Skeletal muscle cell (primary cell): ENCODE data around the gene BCAR1.
"Not testable (repeated sequence)": the region's sequence is repeated elsewhere in the genome, so short reads cannot be mapped to it uniquely, and the experiment has no call there.

Source experiments
- DNase-seq: peaks from one replicate; pipeline ENCODE4 v3.0.0-alpha.2; 2010; ENCODE audit warnings: low read depth
- H3K4me3 ChIP-seq: 2 replicates; pipeline ENCODE4 v1.5.1; 2011; ENCODE audit warnings: low read depth, mild to moderate bottlenecking, control low read depth, low read length, moderate library complexity

BCAR1 gene

GRCh38 chr16:75216127-75216526 lies 35.3 kb downstream of the BCAR1 start:
- no peak overlapping the region for H3K4me3 ChIP-seq
- DNase-seq = no peak

GRCh38 chr16:75211286-75211685 lies 40.1 kb downstream of the BCAR1 start:
- DNase-seq, H3K4me3 ChIP-seq: not testable (repeated sequence)

- no peak for DNase-seq
- no peak overlapping the region for H3K4me3 ChIP-seq
Observed at GRCh38 chr16:75209944-75210343, 41.5 kb downstream of the BCAR1 start.

- H3K4me3 ChIP-seq, DNase-seq: not testable (repeated sequence)
Observed at GRCh38 chr16:75209514-75209913, 41.9 kb downstream of the BCAR1 start.

DNA sequence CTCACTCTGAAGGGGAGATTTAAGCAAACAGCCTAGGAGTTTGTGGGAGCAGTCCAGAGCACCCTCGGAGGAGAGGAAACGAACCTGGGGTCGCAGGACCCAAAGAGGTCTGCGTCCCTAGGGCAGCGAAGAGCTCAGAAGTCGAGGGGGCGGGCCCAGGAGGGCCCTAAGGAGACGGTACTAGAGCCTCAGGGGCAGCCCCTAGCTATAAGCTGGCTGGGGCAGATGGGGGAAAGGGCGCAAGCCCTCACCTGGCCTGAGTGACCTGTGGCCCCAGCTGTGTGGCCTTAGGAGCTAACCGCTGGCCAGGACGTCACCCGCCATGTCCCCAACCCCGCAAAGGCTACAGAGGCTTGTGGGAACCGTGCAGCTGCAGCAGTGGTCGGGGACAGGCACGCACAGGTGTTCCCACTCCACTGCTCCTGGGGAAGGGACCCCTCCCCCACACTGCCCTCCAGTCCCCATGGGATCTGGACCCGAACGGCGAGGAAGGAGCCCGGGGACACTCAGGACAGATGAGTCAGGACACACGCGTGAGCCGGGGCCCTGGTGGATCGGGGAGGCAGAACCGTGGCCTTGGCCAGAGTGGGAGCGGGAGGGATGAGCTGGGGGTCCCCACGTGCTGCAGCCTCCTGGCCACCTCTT lies 42.4 kb downstream of the BCAR1 start:
- DNase-seq = no peak
- H3K4me3 ChIP-seq = no peak overlapping the region

GRCh38 chr16:75208242-75208825 lies 43.1 kb downstream of the BCAR1 start:
- DNase-seq = no peak
- H3K4me3 ChIP-seq = no peak overlapping the region

GRCh38 chr16:75207831-75208230 lies 43.6 kb downstream of the BCAR1 start:
- no peak for DNase-seq

DNA sequence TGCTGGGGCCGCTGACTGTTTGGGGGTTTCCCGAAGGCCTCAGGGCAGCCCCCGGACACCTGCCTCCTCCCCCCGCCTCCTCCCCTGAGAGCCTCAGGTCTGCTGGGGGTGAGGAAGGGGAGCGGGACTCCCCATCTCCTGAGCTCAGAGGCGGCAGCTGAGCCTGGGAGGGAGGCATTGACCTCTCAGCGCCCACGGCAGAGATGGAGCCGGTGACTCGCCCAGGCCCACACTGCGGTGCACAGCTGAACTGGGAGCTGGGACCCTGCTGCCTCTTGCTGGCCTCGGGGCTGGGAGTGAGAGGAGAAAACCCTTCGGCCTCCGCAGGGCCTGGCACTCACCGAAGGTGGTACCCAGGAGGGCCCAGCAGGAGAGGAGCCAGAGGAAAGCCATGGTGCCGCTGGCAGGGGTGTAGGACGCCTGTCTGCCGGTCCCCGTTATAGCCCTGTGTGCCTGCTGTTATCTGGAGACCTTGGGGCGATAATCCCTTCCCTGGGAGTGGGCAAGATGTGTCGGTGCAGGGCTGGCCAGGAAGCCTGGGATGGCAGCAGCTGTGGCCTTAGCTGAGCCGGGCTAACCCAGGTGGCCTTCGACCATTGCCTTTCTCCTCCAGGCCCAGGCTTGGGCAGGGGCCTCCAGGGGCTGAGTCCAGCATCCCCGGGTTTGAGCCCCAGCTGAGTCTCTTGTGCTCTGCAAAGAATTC lies 44.5 kb downstream of the BCAR1 start, which contains the start of gene CTRB2:
TSS of gene CTRB2 (minus strand) at position 413 of the 703 bp plus-strand sequence. CDS start at position 393, 20 bp downstream.
- no peak within 1 kb of the TSS for H3K4me3 ChIP-seq
- DNase-seq = no peak

More at GRCh38 chr16:75207831-75208230, 43.6 kb downstream of the BCAR1 start:
- H3K4me3 ChIP-seq = no peak overlapping the region

DNA sequence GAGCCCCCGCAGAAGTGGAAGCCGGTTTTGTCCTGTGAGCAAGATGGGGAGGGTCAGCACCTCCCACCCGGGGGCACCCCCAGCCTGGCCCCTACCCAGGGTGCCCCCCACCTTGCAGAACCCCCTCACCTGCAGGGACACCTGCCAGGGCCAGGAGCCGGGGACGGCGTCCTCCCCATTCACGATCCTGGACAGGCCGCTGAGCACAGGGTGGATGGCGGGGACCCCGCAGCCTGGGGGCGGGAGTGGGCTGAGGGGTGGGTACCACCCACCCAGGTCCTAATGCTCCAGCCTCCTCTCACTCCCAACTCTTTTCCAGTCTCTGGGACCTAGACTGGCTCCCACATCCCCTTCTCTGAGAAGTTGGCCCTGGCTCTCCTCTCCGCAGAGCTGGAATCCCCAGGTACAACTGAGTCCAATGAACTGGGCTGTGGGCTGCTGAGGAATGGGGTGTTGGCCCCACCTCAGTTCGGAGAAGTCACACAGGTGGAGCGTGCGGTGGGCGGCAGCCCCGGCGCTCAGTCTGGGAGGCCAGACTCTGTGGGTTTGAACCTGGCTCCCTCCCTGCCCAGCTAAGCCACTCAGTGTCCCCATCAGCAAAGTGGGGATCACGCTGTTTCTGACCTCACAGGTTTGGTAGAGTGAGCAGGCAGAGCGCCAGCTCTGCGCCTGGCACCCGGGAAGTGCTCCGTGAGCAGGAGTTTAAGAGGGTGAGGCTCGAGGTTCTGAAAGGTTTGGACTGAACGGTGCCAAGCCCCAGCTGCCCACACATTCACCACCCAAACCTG lies 45.3 kb downstream of the BCAR1 start:
- not testable (repeated sequence) for DNase-seq, H3K4me3 ChIP-seq

GRCh38 chr16:75205438-75205837 lies 46.0 kb downstream of the BCAR1 start:
- DNase-seq, H3K4me3 ChIP-seq: not testable (repeated sequence)

DNA sequence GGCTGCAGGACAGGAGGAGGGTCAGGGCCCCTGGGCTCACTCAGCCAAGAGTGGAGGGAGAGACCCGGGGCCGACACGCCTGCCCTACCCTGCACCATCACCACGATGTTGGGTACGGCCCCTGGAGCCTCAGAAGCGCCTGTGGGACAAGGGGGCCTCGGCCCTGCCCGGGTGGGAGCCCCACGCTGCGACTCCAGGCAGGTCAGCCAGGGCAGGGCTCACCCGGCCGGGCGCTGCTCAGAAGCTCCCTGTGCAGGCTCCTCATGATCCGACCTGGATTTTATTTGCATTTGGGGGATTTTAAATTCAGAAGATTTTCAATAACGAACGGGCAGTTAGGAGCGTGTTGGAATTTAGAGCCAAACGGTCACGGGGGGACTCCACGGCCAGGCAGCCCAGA lies 46.5 kb downstream of the BCAR1 start:
- not testable (repeated sequence) for DNase-seq, H3K4me3 ChIP-seq

DNA sequence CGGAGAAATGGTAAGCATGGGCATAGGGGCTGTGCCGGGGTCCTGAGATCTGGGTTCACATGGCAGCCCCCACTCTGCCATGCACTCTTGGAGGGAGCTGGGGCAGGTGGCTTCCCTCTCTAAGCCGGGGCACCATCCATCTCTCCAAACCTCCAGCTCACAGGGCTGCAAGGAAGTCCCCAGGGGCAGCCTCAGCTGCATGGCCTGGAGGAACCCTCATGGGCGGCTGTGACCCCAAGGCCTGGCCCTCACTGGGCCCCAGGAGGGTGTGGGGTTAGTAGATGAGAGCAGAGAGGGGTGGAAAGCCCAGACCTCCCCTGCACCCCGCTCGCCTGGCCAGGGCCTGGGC lies 47.0 kb downstream of the BCAR1 start:
- no peak for DNase-seq
- H3K4me3 ChIP-seq = no peak overlapping the region

DNA sequence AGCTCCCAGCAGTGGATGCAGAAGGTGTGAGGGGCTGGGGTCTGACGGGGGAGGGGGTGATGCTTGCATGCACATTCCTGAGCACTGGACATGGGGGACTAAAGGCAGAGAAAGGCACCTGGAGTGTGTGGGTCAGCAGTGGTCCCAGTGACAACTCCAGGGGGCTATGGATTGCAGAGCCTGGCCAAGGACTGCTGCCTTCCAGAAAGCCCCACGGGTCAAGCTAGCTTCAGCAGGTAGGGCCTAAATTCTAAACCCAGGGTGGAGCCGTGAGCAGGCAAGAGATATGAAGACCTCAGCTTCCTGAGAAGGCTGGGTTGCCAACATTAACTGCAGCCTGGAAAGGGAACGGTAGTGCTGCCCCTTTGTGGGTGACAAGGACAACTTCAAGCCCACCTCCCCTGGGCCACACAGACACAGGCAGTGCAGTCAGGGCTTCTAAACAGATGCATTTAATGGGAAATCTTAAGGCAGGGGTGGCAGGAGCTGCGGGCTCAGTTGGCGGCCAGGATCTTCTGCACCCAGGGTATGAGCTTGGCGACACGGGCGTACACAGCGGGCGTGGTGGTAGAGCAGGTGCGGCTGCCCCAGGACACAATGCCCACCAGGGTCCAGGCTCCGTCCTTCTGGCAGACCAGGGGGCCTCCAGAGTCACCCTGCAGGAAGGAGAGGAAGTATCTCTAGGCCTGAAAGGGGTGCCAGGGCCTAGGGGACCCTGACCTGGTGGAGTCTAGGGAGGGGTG lies 47.6 kb downstream of the BCAR1 start:
- no peak for DNase-seq

GRCh38 chr16:75203096-75203495 lies 48.3 kb downstream of the BCAR1 start:
- H3K4me3 ChIP-seq = no peak overlapping the region
- no peak for DNase-seq

More for the DNA sequence above, 47.6 kb downstream of the BCAR1 start:
- H3K4me3 ChIP-seq = no peak overlapping the region

GRCh38 chr16:75202069-75202590 lies 49.3 kb downstream of the BCAR1 start:
- H3K4me3 ChIP-seq = no peak overlapping the region
- no peak for DNase-seq

DNA sequence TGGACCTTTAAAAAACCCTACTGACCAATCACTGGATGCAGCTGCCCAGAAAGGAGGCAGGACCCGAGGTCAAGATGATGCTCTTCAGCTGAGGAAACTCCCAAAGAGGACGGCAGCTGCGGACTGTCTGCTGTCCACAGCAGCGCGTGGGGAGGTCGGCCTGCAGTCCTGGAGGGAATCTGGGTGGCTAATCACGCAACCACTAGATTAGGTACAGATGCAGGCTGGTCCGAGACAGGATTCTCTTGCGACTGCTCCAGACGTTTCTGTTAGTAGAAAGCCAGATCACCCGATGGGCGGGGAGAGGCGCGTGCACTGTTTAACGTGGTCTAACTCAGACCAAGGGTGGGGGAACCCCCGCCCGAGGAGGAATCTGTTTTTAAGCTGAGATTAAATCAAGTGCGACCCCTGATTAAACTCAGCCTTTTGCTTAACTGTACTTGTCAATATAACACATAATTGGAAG lies 53.3 kb downstream of the BCAR1 start:
- no peak overlapping the region for H3K4me3 ChIP-seq
- DNase-seq = no peak

DNA sequence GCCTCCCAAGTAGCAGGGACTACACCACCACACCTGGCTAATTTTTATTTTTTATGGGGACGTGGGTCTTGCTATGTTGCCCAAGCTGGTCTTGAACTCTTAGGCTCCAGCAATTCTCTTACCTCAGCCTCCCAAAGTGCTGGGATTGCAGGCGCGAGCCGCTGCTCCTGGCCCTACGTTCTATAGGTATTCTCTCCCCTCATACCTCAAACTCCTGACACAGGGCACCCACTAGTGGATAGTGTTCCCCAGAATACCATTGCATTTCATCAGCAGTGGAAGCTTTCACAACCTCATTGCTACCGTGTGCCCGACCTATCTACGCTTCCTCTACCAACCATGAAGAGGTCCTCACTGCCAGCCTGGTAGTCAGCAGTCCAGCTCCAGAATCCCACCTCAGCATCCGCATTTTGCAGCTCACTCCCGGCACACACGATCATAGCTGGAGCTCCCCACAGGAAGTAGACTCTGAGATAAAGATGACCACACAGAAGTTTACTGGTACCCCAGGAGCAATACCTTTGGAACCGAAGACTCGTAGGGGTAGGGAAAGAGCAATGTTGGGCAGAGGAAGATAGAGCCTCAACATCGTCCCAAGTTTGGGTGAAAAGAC lies 53.8 kb downstream of the BCAR1 start:
- no peak for DNase-seq
- H3K4me3 ChIP-seq = no peak overlapping the region

- H3K4me3 ChIP-seq = no peak overlapping the region
- no peak for DNase-seq
Observed at GRCh38 chr16:75196836-75197235, 54.6 kb downstream of the BCAR1 start.
